OCI-LY1 (cell line): ENCODE measurements around the gene CCNC.

Experiments
- H2AFZ ChIP-seq: fragments of 200-600 bp; sonication (generic), shearing (Covaris generic); 2 replicates; pipeline ENCODE4 v1.6.0; 2014; ENCODE audit warnings: antibody characterized with exemption, mild to moderate bottlenecking, low read length
- H3F3A ChIP-seq: fragments of 200-600 bp; sonication (generic), shearing (Covaris generic); 2 replicates; pipeline ENCODE4 v1.6.0; 2014; ENCODE audit warnings: mild to moderate bottlenecking, antibody characterized with exemption, low read length, moderate library complexity; ENCODE audit not compliant: insufficient read depth
- H3K27ac ChIP-seq: fragments of 200-600 bp; sonication (generic); 2 replicates; pipeline ENCODE4 v1.5.1; 2014; ENCODE audit warnings: low read length, mixed run types, mild to moderate bottlenecking, low read depth; ENCODE audit not compliant: poor library complexity, severe bottlenecking
- H3K27me3 ChIP-seq: fragments of 200-600 bp; sonication (generic); 2 replicates; pipeline ENCODE4 v1.6.0; 2014; ENCODE audit warnings: antibody characterized with exemption, mild to moderate bottlenecking, low read length, moderate library complexity; ENCODE audit not compliant: insufficient read depth
- H3K36me3 ChIP-seq: fragments of 200-600 bp; sonication (generic); 2 replicates; pipeline ENCODE4 v1.6.1; 2014; ENCODE audit warnings: mild to moderate bottlenecking, antibody characterized with exemption, low read length, moderate library complexity, mixed read lengths; ENCODE audit not compliant: insufficient read depth
- H3K4me1 ChIP-seq: fragments of 200-600 bp; sonication (generic); 2 replicates; pipeline ENCODE4 v1.5.1; 2014; ENCODE audit warnings: mild to moderate bottlenecking, low read length, moderate library complexity; ENCODE audit not compliant: insufficient read depth, severe bottlenecking
- H3K4me2 ChIP-seq: fragments of 200-600 bp; sonication (generic), shearing (Covaris generic); 2 replicates; pipeline ENCODE4 v1.6.1; 2014; ENCODE audit warnings: low read length
- H3K4me3 ChIP-seq: fragments of 200-600 bp; sonication (generic); 2 replicates; pipeline ENCODE4 v1.5.1; 2014; ENCODE audit warnings: low read length, low read depth, mild to moderate bottlenecking, mixed read lengths; ENCODE audit not compliant: poor library complexity, severe bottlenecking
- H3K79me2 ChIP-seq: fragments of 200-600 bp; shearing (Covaris generic); 2 replicates; pipeline ENCODE4 v1.6.1; 2016; ENCODE audit warnings: mixed run types, low read length, mixed read lengths; ENCODE audit not compliant: insufficient read depth
- H3K9ac ChIP-seq: fragments of 200-600 bp; sonication (generic), shearing (Covaris generic); 2 replicates; pipeline ENCODE4 v1.6.1; 2014; ENCODE audit warnings: mild to moderate bottlenecking, low read length, mixed read lengths
- H3K9me2 ChIP-seq: fragments of 200-600 bp; sonication (generic), shearing (Covaris generic); 2 replicates; pipeline ENCODE4 v1.6.1; 2014; ENCODE audit warnings: low read depth, mild to moderate bottlenecking, low read length, mixed read lengths
- H3K9me3 ChIP-seq: fragments of 200-600 bp; shearing (Covaris generic); 2 replicates; pipeline ENCODE4 v1.6.1; 2014; ENCODE audit warnings: low read length, mixed read lengths
- H4K20me1 ChIP-seq: fragments of 200-600 bp; sonication (generic), shearing (Covaris generic); 2 replicates; pipeline ENCODE4 v1.6.0; 2016; ENCODE audit warnings: mild to moderate bottlenecking, low read length; ENCODE audit not compliant: insufficient read depth
- EZH2 ChIP-seq: fragments of 200-600 bp; sonication (generic), shearing (Covaris generic); IDR thresholded peaks from 2 replicates; pipeline ENCODE4 v1.8.0; 2017; ENCODE audit warnings: borderline replicate concordance, mixed run types, mild to moderate bottlenecking, antibody characterized with exemption, low read length, moderate library complexity, mixed read lengths
- TF ChIP-seq, protein P1 (sequence below): fragments of 200-600 bp; sonication (generic), shearing (Covaris generic); IDR thresholded peaks from 2 replicates; pipeline ENCODE4 v1.5.1; 2017; ENCODE audit warnings: mild to moderate bottlenecking, antibody characterized with exemption, low read length, moderate library complexity, mixed read lengths

The CCNC gene

DNA sequence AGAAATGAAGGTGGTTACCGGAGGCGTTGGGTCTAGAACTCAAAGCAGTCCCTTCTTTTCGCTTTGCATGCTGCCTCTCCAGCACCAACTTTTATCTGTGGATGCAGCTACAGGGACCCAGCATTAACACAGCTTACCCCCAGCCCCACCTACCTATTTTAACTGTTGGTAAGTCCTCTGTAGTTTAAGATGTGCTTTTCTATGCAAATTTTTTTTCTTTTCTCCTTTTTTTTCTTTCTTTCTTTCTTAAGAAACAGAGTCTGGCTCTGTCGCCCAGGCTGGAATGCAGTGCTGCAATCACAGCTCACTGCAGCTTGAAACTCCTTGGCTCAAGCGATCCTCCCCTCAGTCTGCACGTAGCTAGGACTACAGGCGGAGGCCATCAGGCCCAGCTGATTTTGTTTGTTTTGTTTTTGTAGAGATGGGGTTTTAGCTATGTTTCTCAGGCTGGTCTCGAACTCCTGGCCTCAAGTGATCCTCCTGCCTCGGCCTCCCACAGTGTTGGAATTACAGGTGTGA lies 46.8 kb downstream of the CCNC start:
- Histone ChIP-seq H3K36me3 (no peaks in the 10 kb centered on the region), H3K9me2 (no peaks in the 10 kb centered on the region), H3K4me1 (peaks cover 15% of the 10 kb centered on the region), H2AFZ (peak overlapping the region; percentile 77), H3K9me3 (no peaks in the 10 kb centered on the region), H4K20me1 (no peaks in the 10 kb centered on the region), H3K79me2 (no peaks in the 10 kb centered on the region), H3K27ac (peak overlapping the region; percentile 87), H3K4me2 (peak overlapping the region; percentile 85), H3K4me3 (peak overlapping the region; percentile 83), H3K9ac (peak overlapping the region; percentile 79), H3K27me3 (no peaks in the 10 kb centered on the region), H3F3A (no peaks in the 10 kb centered on the region)
- TF ChIP-seq, protein P1, sequence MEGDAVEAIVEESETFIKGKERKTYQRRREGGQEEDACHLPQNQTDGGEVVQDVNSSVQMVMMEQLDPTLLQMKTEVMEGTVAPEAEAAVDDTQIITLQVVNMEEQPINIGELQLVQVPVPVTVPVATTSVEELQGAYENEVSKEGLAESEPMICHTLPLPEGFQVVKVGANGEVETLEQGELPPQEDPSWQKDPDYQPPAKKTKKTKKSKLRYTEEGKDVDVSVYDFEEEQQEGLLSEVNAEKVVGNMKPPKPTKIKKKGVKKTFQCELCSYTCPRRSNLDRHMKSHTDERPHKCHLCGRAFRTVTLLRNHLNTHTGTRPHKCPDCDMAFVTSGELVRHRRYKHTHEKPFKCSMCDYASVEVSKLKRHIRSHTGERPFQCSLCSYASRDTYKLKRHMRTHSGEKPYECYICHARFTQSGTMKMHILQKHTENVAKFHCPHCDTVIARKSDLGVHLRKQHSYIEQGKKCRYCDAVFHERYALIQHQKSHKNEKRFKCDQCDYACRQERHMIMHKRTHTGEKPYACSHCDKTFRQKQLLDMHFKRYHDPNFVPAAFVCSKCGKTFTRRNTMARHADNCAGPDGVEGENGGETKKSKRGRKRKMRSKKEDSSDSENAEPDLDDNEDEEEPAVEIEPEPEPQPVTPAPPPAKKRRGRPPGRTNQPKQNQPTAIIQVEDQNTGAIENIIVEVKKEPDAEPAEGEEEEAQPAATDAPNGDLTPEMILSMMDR = no peak
- no peak for TF ChIP-seq EZH2

DNA sequence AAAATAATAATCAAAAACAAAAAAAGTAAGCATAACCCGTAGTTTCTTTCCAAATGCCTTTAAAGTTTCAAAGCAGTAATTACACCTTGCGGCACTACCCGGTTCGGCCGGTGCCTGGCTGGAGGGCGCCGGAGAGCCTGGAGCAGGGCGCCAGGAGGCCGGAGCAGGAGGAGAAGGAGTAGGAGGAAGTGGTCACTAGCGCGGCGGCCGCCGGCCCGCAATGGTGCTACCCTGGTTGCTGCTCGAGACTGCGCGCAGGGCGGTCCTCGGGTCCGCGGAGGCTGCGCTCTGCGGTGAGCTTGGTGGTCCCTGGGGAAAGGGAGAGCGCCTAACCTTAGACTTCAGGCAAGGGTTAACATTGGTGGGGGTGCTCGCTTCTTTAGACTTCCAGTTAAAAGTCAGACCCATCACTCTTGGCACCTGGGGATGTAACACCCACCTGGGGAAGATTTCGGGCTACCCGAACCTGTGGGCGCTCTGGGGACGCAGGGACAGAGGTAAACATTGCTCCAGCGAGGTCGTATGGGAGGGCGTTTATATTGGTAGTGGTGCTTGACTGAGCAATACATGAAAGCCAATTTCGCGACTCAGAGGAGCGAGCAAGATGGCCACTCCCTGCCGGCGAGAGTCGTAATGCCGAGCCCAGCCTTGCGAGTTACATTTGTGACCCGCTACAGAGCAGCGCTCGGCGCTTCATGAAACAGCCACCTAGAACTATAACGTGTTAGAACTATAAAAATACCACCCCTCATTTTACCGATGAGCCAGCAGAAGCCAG lies 47.4 kb downstream of the CCNC start:
- H3K4me2 ChIP-seq = peak overlapping the region; percentile 85
- no peaks in the 10 kb centered on the region for H4K20me1 ChIP-seq
- TF ChIP-seq, protein P1 = peak; percentile 82
- no peak for TF ChIP-seq EZH2
- no peaks in the 10 kb centered on the region for H3F3A ChIP-seq
- peak overlapping the region; percentile 87 for H3K27ac ChIP-seq
- H3K27me3 ChIP-seq = no peaks in the 10 kb centered on the region
- H3K9ac ChIP-seq = peak overlapping the region; percentile 79
- no peaks in the 10 kb centered on the region for H3K9me3 ChIP-seq
- H3K4me3 ChIP-seq = peak overlapping the region; percentile 83
- no peaks in the 10 kb centered on the region for H3K36me3 ChIP-seq
- H3K79me2 ChIP-seq = no peaks in the 10 kb centered on the region
- peak overlapping the region; percentile 77 for H2AFZ ChIP-seq
- H3K4me1 ChIP-seq = peaks cover 21% of the 10 kb centered on the region
- no peaks in the 10 kb centered on the region for H3K9me2 ChIP-seq

DNA sequence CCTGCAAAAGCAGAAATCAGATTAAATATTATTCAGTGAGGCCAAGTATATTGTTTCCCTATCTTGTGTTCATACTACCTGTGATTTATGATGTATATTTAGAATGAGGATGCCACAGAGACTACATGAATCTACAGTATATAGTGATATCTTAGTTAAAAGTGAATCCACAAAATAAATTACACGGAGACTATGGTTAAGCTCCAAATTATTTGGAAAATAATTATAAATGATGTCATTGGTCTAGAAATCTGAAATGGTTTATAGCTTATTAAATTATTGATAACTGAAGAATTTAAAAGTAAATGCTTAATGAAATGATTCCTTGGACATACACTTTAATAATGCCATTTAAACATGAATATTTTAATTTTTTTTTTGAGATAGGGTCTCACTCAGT lies 49.0 kb downstream of the CCNC start:
- no peak for TF ChIP-seq EZH2
- TF ChIP-seq, protein P1 = no peak
- Histone ChIP-seq H3K4me3 (no peak overlapping the region), H3K27me3 (no peaks in the 10 kb centered on the region), H2AFZ (no peak overlapping the region), H3F3A (no peaks in the 10 kb centered on the region), H3K9me2 (no peaks in the 10 kb centered on the region), H3K27ac (no peak overlapping the region), H3K9ac (no peak overlapping the region), H4K20me1 (no peaks in the 10 kb centered on the region), H3K36me3 (no peaks in the 10 kb centered on the region), H3K4me2 (no peak overlapping the region), H3K79me2 (peaks cover 4% of the 10 kb centered on the region), H3K9me3 (no peaks in the 10 kb centered on the region), H3K4me1 (peaks cover 22% of the 10 kb centered on the region)
